Endothelial cell of umbilical vein (primary cell): ENCODE measurements around the gene CACNA1A.

Experiments
- CTCF ChIP-seq, 2 donors: IDR thresholded peaks; 1 replicate in 1 of 2; 2 replicates in 1 of 2; pipeline ENCODE4 v1.5.1; 2011; ENCODE audit warnings: low read length in 2 of 2, mild to moderate bottlenecking in 2 of 2, moderate library complexity in 2 of 2, control low read depth in 1 of 2, inconsistent platforms in 1 of 2, low read depth in 1 of 2; ENCODE audit not compliant: insufficient read depth in 1 of 2; ENCODE audit errors: extremely low read depth in 1 of 2
- EZH2 ChIP-seq: IDR thresholded peaks from 2 replicates; pipeline ENCODE4 v1.6.1; 2012; ENCODE audit warnings: borderline replicate concordance, low read depth, mild to moderate bottlenecking, moderate library complexity, low read length, inconsistent platforms; ENCODE audit not compliant: severe bottlenecking
- FOS ChIP-seq: IDR thresholded peaks from 2 replicates; pipeline ENCODE4 v1.6.1; 2011; ENCODE audit warnings: mild to moderate bottlenecking, low read length, moderate library complexity, borderline replicate concordance; ENCODE audit not compliant: insufficient read depth
- JUN ChIP-seq: IDR thresholded peaks from 2 replicates; pipeline ENCODE4 v1.6.1; 2011; ENCODE audit warnings: borderline replicate concordance, low read depth; ENCODE audit not compliant: insufficient read length, insufficient read depth
- MAX ChIP-seq: IDR thresholded peaks from 2 replicates; pipeline ENCODE4 v1.6.1; 2011; ENCODE audit not compliant: insufficient read depth, insufficient read length
- MYC ChIP-seq: IDR thresholded peaks from one replicate; pipeline ENCODE4 v1.6.1; 2011; ENCODE audit warnings: mild to moderate bottlenecking, low read depth, low read length
- POLR2A ChIP-seq: IDR thresholded peaks from 2 replicates; pipeline ENCODE4 v1.6.1; 2012; ENCODE audit warnings: low read depth, mild to moderate bottlenecking, control low read depth, low read length
- POLR2AphosphoS5 ChIP-seq: IDR thresholded peaks from 2 replicates; pipeline ENCODE4 v1.6.1; 2012; ENCODE audit warnings: low read depth, mild to moderate bottlenecking, control low read depth, low read length, moderate library complexity; ENCODE audit not compliant: insufficient read depth

- TF ChIP-seq CTCF (IDR thresholded peaks at IDR 0.05; ENCODE audit: extremely low read depth in 1 of 2, insufficient read depth in 1 of 2, low read depth in 1 of 2, low read length in 2 of 2) = no peak
- TF ChIP-seq FOS = peak; percentile 95
- no peak for TF ChIP-seq POLR2AphosphoS5
- TF ChIP-seq POLR2A = no peak
- TF ChIP-seq EZH2 = no peak
- no peak for TF ChIP-seq MYC
- no peak for TF ChIP-seq MAX
- TF ChIP-seq JUN = peak; percentile 90
Observed at GRCh38 chr19:13260883-13261653, 245.2 kb downstream of the CACNA1A start.
